ENCODE measurements around the gene OCIAD1. TPM values are rescaled to one million over a fixed set of nuclear protein-coding genes. Genes with fewer than 3 reads are reported as not detected.

Gene OCIAD1
- total and polyA plus RNA-seq, 10 of the 15 experiments (the other 5 are each of a cell fraction or from before 2014, with no cell fraction given), result 89.1 to 196 (median 136) TPM

GRCh38 chr4:48787056-48787455 lies 43.8 kb upstream of the OCIAD1 start:
- DNase-seq (ENCODE audit: low read depth, low spot score) (no peak), FAIRE-seq (no peak), ATAC-seq (no peak)
- Histone ChIP-seq H2AFZ (ENCODE audit: control insufficient read depth, low read depth, low read length) (no peak overlapping the region), H3K9me3 (replicated peaks; ENCODE audit: control insufficient read depth, insufficient read depth, low read length) (no peaks in the 10 kb centered on the region), H4K20me1 (ENCODE audit: control insufficient read depth, insufficient read depth) (no peaks in the 10 kb centered on the region), H3K4me1 (ENCODE audit: control insufficient read depth, insufficient read depth, low read length) (0 out of 2 replicates have a peak, but pooled peaks cover 2% of the 10 kb centered on the region), H3K9ac (ENCODE audit: control insufficient read depth, insufficient read depth, low read length) (no peak overlapping the region), H3K79me2 (ENCODE audit: control insufficient read depth, insufficient read depth, low read length) (no peaks in the 10 kb centered on the region), H3K36me3 (ENCODE audit: control insufficient read depth in 2 of 2, insufficient read depth in 2 of 2, low read length in 1 of 2) (no peaks in the 10 kb centered on the region), H3K4me3 (no peak overlapping the region), H3K4me2 (ENCODE audit: control insufficient read depth, insufficient read depth) (no peak overlapping the region), H3K27ac (ENCODE audit: control insufficient read depth, insufficient read depth) (no peak overlapping the region), H3K27me3 (replicated peaks in 1 of 2; ENCODE audit: control insufficient read depth in 2 of 2, insufficient read depth in 2 of 2, low read length in 1 of 2) (no peaks in the 10 kb centered on the region)
- intact Hi-C loops (cut with micrococcal nuclease; ENCODE audit: unreplicated experiment), result no loop called here
- ChIA-PET RAD21 (ENCODE audit: unreplicated experiment) (interaction anchor here (1.7 kb wide), 1 partner anchor 27 kb away, joined by 3 read pairs; no protein-coding TSS in a partner anchor), CTCF (no interaction called here), SMC1A (ENCODE audit: uncharacterized antibody, unreplicated experiment) (interaction anchor here (1.4 kb wide), 1 partner anchor 18 kb away, joined by 3 read pairs; no protein-coding TSS in a partner anchor), POLR2A (no interaction called here)
- in situ Hi-C loops (cut with MboI), result no loop called here
- TF ChIP-seq RELA (IDR thresholded peaks at IDR 0.05; ENCODE audit: borderline replicate concordance, partially characterized antibody) (no peak), SRF (IDR thresholded peaks at IDR 0.05; ENCODE audit: low read depth in 2 of 2, low read length in 2 of 2) (no peak), PAX8 (IDR thresholded peaks at IDR 0.05) (no peak), NFXL1 (IDR thresholded peaks at IDR 0.05; ENCODE audit: borderline replicate concordance) (no peak), CHD4 (IDR thresholded peaks at IDR 0.05) (no peak), POLR2AphosphoS2 (IDR thresholded peaks at IDR 0.05; ENCODE audit: low read depth, low read length) (no peak)
- TF ChIP-seq, protein P1, sequence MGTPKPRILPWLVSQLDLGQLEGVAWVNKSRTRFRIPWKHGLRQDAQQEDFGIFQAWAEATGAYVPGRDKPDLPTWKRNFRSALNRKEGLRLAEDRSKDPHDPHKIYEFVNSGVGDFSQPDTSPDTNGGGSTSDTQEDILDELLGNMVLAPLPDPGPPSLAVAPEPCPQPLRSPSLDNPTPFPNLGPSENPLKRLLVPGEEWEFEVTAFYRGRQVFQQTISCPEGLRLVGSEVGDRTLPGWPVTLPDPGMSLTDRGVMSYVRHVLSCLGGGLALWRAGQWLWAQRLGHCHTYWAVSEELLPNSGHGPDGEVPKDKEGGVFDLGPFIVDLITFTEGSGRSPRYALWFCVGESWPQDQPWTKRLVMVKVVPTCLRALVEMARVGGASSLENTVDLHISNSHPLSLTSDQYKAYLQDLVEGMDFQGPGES (IDR thresholded peaks at IDR 0.05), result no peak
- no TSS peak for BruUV-seq (replicated peaks)
- 41% methylated on average over 1 of the region's 1 CpG for WGBS (ENCODE audit: insufficient coverage, insufficient replicate concordance, low lambda C conversion rate, missing lambda C conversion rate)

GRCh38 chr4:48790561-48790960 lies 40.3 kb upstream of the OCIAD1 start:
- Histone ChIP-seq H2AFZ (ENCODE audit: control insufficient read depth, low read depth, low read length) (no peak overlapping the region), H3K4me3 (no peak overlapping the region), H3K4me1 (ENCODE audit: control insufficient read depth, insufficient read depth, low read length) (peaks cover 17% of the 10 kb centered on the region), H3K9me3 (replicated peaks; ENCODE audit: control insufficient read depth, insufficient read depth, low read length) (no peaks in the 10 kb centered on the region), H3K36me3 (ENCODE audit: control insufficient read depth in 2 of 2, insufficient read depth in 2 of 2, low read length in 1 of 2) (no peaks in the 10 kb centered on the region), H4K20me1 (ENCODE audit: control insufficient read depth, insufficient read depth) (no peaks in the 10 kb centered on the region), H3K27ac (ENCODE audit: control insufficient read depth, insufficient read depth) (no peak overlapping the region), H3K4me2 (ENCODE audit: control insufficient read depth, insufficient read depth) (no peak overlapping the region), H3K79me2 (ENCODE audit: control insufficient read depth, insufficient read depth, low read length) (no peaks in the 10 kb centered on the region), H3K9ac (ENCODE audit: control insufficient read depth, insufficient read depth, low read length) (no peak overlapping the region), H3K27me3 (replicated peaks in 1 of 2; ENCODE audit: control insufficient read depth in 2 of 2, insufficient read depth in 2 of 2, low read length in 1 of 2) (no peaks in the 10 kb centered on the region)
- DNase-seq (ENCODE audit: low read depth, low spot score), result no peak
- ChIA-PET POLR2A (interaction anchor here (1.2 to 2.1 kb wide), 2 partner anchors 10 to 149 kb away, joined by 3 to 7 read pairs; partner anchors contain the start of gene FRYL), CTCF (interaction anchor here (0.7 to 1.7 kb wide), 2 partner anchors 9 to 12 kb away, joined by 3 to 4 read pairs; no protein-coding TSS in a partner anchor), SMC1A (ENCODE audit: uncharacterized antibody, unreplicated experiment) (interaction anchor here (1.2 kb wide), 1 partner anchor 11 kb away, joined by 3 read pairs; no protein-coding TSS in a partner anchor), RAD21 (ENCODE audit: unreplicated experiment) (interaction anchor here (1.2 kb wide), 1 partner anchor 10 kb away, joined by 3 read pairs; the partner anchor contains the start of gene FRYL)
- intact Hi-C loops (cut with micrococcal nuclease; ENCODE audit: unreplicated experiment) (no loop called here), in situ Hi-C loops (cut with MboI) (no loop called here)
- BruUV-seq (replicated peaks), result no TSS peak
- no peak for FAIRE-seq
- no peak for ATAC-seq
- TF ChIP-seq, protein P2, sequence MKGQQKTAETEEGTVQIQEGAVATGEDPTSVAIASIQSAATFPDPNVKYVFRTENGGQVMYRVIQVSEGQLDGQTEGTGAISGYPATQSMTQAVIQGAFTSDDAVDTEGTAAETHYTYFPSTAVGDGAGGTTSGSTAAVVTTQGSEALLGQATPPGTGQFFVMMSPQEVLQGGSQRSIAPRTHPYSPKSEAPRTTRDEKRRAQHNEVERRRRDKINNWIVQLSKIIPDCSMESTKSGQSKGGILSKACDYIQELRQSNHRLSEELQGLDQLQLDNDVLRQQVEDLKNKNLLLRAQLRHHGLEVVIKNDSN (IDR thresholded peaks at IDR 0.05; ENCODE audit: borderline replicate concordance, extremely low read length, insufficient read depth, low read depth, low read length), result no peak
- TF ChIP-seq NR2C2 (IDR thresholded peaks at IDR 0.05; ENCODE audit: borderline replicate concordance, control insufficient read depth, insufficient read length, low read depth) (no peak), RCOR1 (conservative IDR thresholded peaks at IDR 0.05; ENCODE audit: low read depth, low read length) (no peak), NFIC (IDR thresholded peaks at IDR 0.05; ENCODE audit: low read depth, low read length) (no peak)
- TF ChIP-seq, protein P3, sequence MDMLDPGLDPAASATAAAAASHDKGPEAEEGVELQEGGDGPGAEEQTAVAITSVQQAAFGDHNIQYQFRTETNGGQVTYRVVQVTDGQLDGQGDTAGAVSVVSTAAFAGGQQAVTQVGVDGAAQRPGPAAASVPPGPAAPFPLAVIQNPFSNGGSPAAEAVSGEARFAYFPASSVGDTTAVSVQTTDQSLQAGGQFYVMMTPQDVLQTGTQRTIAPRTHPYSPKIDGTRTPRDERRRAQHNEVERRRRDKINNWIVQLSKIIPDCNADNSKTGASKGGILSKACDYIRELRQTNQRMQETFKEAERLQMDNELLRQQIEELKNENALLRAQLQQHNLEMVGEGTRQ (IDR thresholded peaks at IDR 0.05; ENCODE audit: borderline replicate concordance, low read depth, low read length), result no peak

Measured in GM12878 (cell line).